Stimulated activated naive CD8-positive, alpha-beta T cell treated with anti-CD3 and anti-CD28 coated beads, Interleukin-15, amount 100 ng/mL, for 72 hours (primary cell): ENCODE data around the gene C1orf141.

Experiments used
- ATAC-seq: fragments of 150-1000 bp; cut with Tn5 transposase; 2 replicates; pipeline ENCODE4 v1.10.0; 2021; ENCODE audit warnings: mild to moderate bottlenecking, moderate library complexity
- DNase-seq, 2 donors: peaks; one replicate each; pipeline ENCODE4 v3.0.0; 2021 to 2022
- H3K27ac Mint-ChIP-seq, 2 donors: one replicate each; pipeline ENCODE4 v1.8.0; 2022; ENCODE audit warnings: mild to moderate bottlenecking in 2 of 2, mixed read lengths in 2 of 2, moderate library complexity in 2 of 2
- H3K27me3 Mint-ChIP-seq: one replicate; pipeline ENCODE4 v1.8.0; 2022; ENCODE audit warnings: mixed read lengths
- H3K4me1 Mint-ChIP-seq: one replicate; pipeline ENCODE4 v1.8.0; 2022; ENCODE audit warnings: mild to moderate bottlenecking, mixed read lengths
- H3K4me3 Mint-ChIP-seq, 2 donors: one replicate each; pipeline ENCODE4 v1.8.0; 2022; ENCODE audit warnings: mild to moderate bottlenecking in 2 of 2, mixed read lengths in 2 of 2, moderate library complexity in 1 of 2
- H3K9me3 Mint-ChIP-seq, 2 donors: one replicate each; pipeline ENCODE4 v1.8.0; 2022; ENCODE audit warnings: mixed read lengths in 2 of 2

C1orf141 gene

GRCh38 chr1:67134695-67135094, at the start of gene C1orf141:
Gene C1orf141, minus strand, starts transcription at chr1:67134970. Its CDS starts 7,730 bp downstream, at chr1:67127240.
- ATAC-seq (peak; percentile 57), DNase-seq (no peak)
- H3K27ac Mint-ChIP-seq: no peak within 1 kb of the TSS
- peak within 1 kb of the TSS; percentile 73 to 91 for H3K4me3 Mint-ChIP-seq
- H3K4me1 Mint-ChIP-seq: peaks cover 8% of the 10 kb centered on the region
- no peaks in the 10 kb centered on the region for H3K9me3 Mint-ChIP-seq
- H3K27me3 Mint-ChIP-seq: peaks cover 12% of the 10 kb centered on the region

DNA sequence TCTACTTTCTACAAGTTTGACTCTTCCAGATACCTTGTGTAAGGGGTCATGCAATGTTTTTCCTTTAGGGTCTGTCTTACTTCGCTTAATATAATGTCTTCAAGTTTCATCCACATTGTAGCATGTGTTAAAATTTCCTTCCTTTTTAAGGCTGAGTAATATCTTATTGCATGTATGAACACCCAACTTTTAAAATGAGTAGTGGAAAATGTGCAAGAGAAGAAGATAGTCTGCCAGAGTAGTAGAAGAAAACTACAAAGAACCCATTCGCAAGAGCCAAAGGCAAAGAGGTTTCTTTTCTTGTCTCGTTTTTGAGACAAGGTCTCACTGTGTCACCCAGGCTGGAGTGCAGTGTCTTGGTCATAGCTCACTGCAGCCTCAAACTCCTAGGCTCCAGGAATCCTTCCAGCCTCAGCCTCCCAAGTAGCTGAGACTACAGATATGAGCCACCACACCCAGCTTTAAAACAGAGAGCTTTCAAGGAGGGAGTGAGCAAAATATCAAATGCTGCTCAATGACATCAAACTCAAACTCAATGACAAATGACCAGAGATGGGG, 40.8 kb upstream of the C1orf141 start:
- Mint-ChIP-seq H3K4me3 (peak overlapping the region in 1 of 2 donors; percentile 68), H3K4me1 (peaks cover 62% of the 10 kb centered on the region), H3K9me3 (peaks cover 0 to 9% of the 10 kb centered on the region in 2 donors), H3K27me3 (no peaks in the 10 kb centered on the region), H3K27ac (peak overlapping the region in 1 of 2 donors; percentile 92)
- DNase-seq: no peak
- ATAC-seq: peak; percentile 8

DNA sequence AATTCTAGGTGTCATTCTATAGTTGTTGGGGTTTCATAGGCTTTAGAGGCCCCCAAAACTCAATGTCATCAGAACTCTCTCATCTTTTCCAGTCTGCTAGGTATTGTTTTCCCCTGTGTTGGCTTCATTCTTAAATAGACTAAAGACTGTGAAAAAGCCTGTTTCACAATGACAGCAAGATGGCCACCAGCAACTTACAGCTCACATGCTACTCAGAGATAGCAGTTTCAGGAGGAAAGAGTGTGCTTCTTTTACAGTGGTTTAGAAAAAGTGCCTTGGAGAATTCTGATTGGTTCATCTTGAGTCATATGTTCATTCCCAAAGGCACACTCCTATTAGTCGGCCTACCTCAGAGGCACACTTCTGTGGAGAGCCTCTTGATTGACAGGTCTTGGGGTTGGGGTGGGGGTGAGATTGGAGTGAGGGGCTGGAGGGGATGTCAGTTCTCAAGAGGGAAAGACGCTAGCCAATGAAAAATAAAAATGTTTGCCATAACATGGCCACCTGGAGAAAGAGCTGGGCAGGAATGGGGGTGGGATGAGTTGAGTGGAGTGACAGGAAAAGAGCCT, 40.0 kb upstream of the C1orf141 start:
- no peaks in the 10 kb centered on the region for H3K27me3 Mint-ChIP-seq
- H3K4me1 Mint-ChIP-seq: peaks cover 64% of the 10 kb centered on the region
- peak overlapping the region; percentile 92 to 94 for H3K27ac Mint-ChIP-seq
- H3K4me3 Mint-ChIP-seq: peak overlapping the region; percentile 19 to 68
- ATAC-seq: peak; percentile 66
- DNase-seq: peak in 1 of 2 donors; percentile 41
- H3K9me3 Mint-ChIP-seq: peaks cover 0 to 9% of the 10 kb centered on the region in 2 donors

GRCh38 chr1:67173988-67174387, 39.2 kb upstream of the C1orf141 start:
- H3K27me3 Mint-ChIP-seq: no peaks in the 10 kb centered on the region
- peaks cover 57% of the 10 kb centered on the region for H3K4me1 Mint-ChIP-seq
- peak overlapping the region in 1 of 2 donors; percentile 89 for H3K4me3 Mint-ChIP-seq
- DNase-seq (no peak), ATAC-seq (no peak)
- peak overlapping the region in 1 of 2 donors; percentile 94 for H3K27ac Mint-ChIP-seq
- peaks cover 0 to 9% of the 10 kb centered on the region in 2 donors for H3K9me3 Mint-ChIP-seq

DNA sequence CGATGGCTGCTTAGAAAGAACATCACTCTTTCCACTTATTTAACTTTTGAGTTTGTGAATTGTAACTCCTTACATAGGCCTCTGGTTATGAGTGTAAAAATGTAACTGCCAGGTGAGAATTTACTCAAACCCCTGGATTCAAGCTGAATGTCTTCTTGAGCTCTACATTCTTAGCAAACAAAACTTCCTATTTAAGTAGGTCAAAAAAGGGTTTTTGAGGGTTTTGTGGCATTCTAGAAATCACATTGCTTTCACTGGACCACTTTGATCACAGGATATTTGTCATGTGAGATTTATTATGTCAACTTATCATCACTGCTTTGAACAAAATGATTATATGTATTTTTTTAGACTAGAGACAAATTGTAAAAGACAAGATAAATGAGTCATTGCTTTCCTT, 37.2 kb upstream of the C1orf141 start:
- Mint-ChIP-seq H3K4me3 (peak overlapping the region; percentile 78 to 89), H3K27me3 (no peaks in the 10 kb centered on the region), H3K27ac (peak overlapping the region; percentile 99 to 100), H3K4me1 (peaks cover 57% of the 10 kb centered on the region), H3K9me3 (peaks cover 0 to 9% of the 10 kb centered on the region in 2 donors)
- DNase-seq (no peak), ATAC-seq (peak; percentile 75)

DNA sequence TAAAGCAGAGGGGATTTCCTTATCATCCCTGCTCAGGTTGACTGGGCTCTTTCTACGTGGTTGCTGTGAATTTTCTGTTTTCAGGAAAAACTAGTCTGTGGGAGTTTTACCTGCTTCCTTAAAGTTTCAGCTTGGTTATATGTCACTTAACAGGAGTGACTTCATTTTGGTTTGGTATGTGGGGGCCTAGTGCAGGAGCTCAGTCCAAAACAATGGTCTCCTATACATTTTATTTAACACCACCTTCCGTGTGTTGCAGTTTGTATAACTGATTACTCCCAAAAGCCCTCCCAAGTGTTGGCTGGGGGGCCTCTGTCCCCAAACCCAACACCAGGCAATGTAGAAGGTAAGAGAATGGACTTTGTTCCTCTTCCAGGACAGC, 36.8 kb upstream of the C1orf141 start:
- no peaks in the 10 kb centered on the region for H3K27me3 Mint-ChIP-seq
- peaks cover 57% of the 10 kb centered on the region for H3K4me1 Mint-ChIP-seq
- peak overlapping the region; percentile 99 to 100 for H3K27ac Mint-ChIP-seq
- ATAC-seq: peak; percentile 19
- DNase-seq: peak in 1 of 2 donors; percentile 45
- peak overlapping the region; percentile 78 to 89 for H3K4me3 Mint-ChIP-seq
- peaks cover 0 to 9% of the 10 kb centered on the region in 2 donors for H3K9me3 Mint-ChIP-seq

DNA sequence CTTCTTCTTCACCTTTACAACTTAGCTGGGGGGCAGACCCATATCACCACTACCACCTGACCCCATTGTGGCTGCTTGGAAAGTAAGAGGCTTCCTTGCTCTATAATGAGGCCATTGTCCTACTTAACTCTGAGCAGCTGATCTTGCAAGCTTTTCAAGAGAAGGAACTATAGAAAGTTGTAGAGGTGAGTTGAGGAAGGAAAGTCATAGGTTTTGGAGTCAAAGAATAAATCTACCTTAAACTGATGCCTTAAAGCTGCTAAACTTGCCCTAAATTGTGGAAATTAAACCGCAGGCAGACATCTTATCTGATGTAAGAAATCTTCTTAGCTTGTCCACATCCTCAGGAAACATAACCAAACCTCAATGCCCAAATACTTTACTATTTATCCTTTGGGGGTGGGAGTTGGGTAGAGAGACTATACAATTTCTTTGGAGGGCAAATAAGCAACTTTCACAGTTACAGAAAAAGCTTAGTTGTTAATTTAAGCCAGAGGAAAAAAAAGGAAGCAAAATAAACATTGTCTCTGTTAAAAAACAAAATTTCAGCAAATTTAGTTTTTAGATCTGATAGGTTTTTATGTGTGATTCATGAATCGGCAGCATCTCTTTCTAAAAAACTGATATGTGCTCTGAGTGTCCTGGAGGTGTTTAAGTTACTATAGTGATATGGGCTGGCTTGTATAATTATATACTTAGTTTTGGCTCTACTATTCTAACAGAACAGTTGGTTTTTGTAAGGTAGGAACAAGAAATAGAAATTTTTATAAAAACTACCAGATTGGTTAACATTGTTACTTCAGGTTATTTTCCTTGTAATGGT, 36.2 kb upstream of the C1orf141 start:
- ATAC-seq (peak; percentile 48), DNase-seq (peak in 1 of 2 donors; percentile 58)
- Mint-ChIP-seq H3K4me1 (peaks cover 59% of the 10 kb centered on the region), H3K9me3 (peaks cover 0 to 6% of the 10 kb centered on the region in 2 donors), H3K27me3 (no peaks in the 10 kb centered on the region), H3K4me3 (peak overlapping the region; percentile 78 to 89), H3K27ac (peak overlapping the region; percentile 99 to 100)

- H3K27ac Mint-ChIP-seq: peak overlapping the region in 1 of 2 donors; percentile 100
- peak overlapping the region in 1 of 2 donors; percentile 89 for H3K4me3 Mint-ChIP-seq
- ATAC-seq (no peak), DNase-seq (no peak)
- peaks cover 2 to 6% of the 10 kb centered on the region in 2 donors for H3K9me3 Mint-ChIP-seq
- peaks cover 58% of the 10 kb centered on the region for H3K4me1 Mint-ChIP-seq
- no peaks in the 10 kb centered on the region for H3K27me3 Mint-ChIP-seq
Measured at GRCh38 chr1:67169932-67170331, 35.2 kb upstream of the C1orf141 start.

DNA sequence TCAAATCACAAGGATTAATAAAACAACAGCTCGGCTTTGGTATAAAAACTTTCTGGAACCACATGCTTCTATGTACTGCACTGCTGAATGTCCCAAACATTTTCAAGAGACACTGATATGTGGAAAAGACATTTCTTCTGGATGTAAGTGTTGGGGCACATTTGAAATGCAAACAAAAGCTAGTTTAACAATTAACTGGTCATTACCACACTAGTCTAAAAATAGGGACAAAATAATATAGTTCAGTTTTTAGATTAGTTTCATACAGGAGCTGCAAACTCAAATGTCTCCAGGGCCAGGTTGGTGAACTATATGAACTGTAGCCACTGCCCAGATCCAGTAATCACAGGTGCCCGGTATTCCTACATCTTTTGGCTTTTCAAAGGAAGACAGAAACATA, 34.7 kb upstream of the C1orf141 start:
- peak overlapping the region in 1 of 2 donors; percentile 89 for H3K27ac Mint-ChIP-seq
- DNase-seq (no peak), ATAC-seq (no peak)
- peak overlapping the region in 1 of 2 donors; percentile 89 for H3K4me3 Mint-ChIP-seq
- H3K4me1 Mint-ChIP-seq: peaks cover 58% of the 10 kb centered on the region
- no peaks in the 10 kb centered on the region for H3K27me3 Mint-ChIP-seq
- peaks cover 0 to 6% of the 10 kb centered on the region in 2 donors for H3K9me3 Mint-ChIP-seq

- H3K4me3 Mint-ChIP-seq: peak within 1 kb of the TSS; percentile 71 to 89
- ATAC-seq: peak; percentile 82
- DNase-seq: peak; percentile 41 to 79
Measured at GRCh38 chr1:67166196-67166595, 31.4 kb upstream of the C1orf141 start, which contains the start of gene IL23R. Gene IL23R, plus strand, starts transcription at chr1:67166454. Its CDS starts 1,667 bp downstream, at chr1:67168121.

GRCh38 chr1:67165468-67166041, 30.8 kb upstream of the C1orf141 start:
- H3K27ac Mint-ChIP-seq: peak overlapping the region in 1 of 2 donors; percentile 94
- peaks cover 0 to 6% of the 10 kb centered on the region in 2 donors for H3K9me3 Mint-ChIP-seq
- H3K4me1 Mint-ChIP-seq: peaks cover 50% of the 10 kb centered on the region
- H3K27me3 Mint-ChIP-seq: no peaks in the 10 kb centered on the region
- H3K4me3 Mint-ChIP-seq: peak overlapping the region in 1 of 2 donors; percentile 89
- peak; percentile 31 for ATAC-seq
- no peak for DNase-seq

More at GRCh38 chr1:67166196-67166595, 31.4 kb upstream of the C1orf141 start, which contains the start of gene IL23R:
- Mint-ChIP-seq H3K4me1 (peaks cover 55% of the 10 kb centered on the region), H3K27me3 (no peaks in the 10 kb centered on the region), H3K9me3 (peaks cover 0 to 6% of the 10 kb centered on the region in 2 donors), H3K27ac (peak within 1 kb of the TSS; percentile 67 to 94)

GRCh38 chr1:67162954-67163353, 28.2 kb upstream of the C1orf141 start:
- ATAC-seq: peak; percentile 83
- H3K4me1 Mint-ChIP-seq: peaks cover 64% of the 10 kb centered on the region
- H3K9me3 Mint-ChIP-seq: peaks cover 4 to 6% of the 10 kb centered on the region in 2 donors
- H3K27me3 Mint-ChIP-seq: no peaks in the 10 kb centered on the region
- H3K4me3 Mint-ChIP-seq: peak overlapping the region; percentile 18 to 74
- H3K27ac Mint-ChIP-seq: peak overlapping the region; percentile 95 to 99
- DNase-seq: peak; percentile 56 to 84

DNA sequence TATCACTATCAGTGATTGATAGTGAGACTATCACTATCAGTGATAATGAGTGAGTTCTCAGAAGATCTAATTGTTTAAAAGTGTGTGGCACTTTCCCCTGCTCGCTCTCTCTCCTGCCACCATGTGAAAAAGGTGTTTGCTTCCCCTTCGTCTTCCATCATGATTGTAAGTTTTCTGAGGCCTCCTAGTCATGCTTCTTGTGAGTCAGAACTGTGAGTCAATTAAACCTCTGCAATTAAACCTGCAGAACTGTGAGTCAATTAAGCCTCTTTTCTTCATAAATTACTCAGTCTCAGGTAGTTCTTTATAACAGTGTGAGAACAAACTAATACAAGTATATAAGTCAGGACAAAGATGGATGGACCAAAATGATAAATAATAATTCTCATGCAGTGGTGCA, 24.5 kb upstream of the C1orf141 start:
- DNase-seq (peak in 1 of 2 donors; percentile 58), ATAC-seq (peak; percentile 86)
- H3K27ac Mint-ChIP-seq: peak overlapping the region in 1 of 2 donors; percentile 88
- peaks cover 8 to 11% of the 10 kb centered on the region in 2 donors for H3K9me3 Mint-ChIP-seq
- H3K4me3 Mint-ChIP-seq: peak overlapping the region in 1 of 2 donors; percentile 1
- H3K4me1 Mint-ChIP-seq: peaks cover 42% of the 10 kb centered on the region
- H3K27me3 Mint-ChIP-seq: peaks cover 26% of the 10 kb centered on the region

GRCh38 chr1:67158401-67158800, 23.6 kb upstream of the C1orf141 start:
- Mint-ChIP-seq H3K9me3 (peaks cover 8 to 11% of the 10 kb centered on the region in 2 donors), H3K27ac (peak overlapping the region in 1 of 2 donors; percentile 69), H3K4me1 (peaks cover 33% of the 10 kb centered on the region), H3K4me3 (no peak overlapping the region), H3K27me3 (peaks cover 34% of the 10 kb centered on the region)
- ATAC-seq (no peak), DNase-seq (no peak)

DNA sequence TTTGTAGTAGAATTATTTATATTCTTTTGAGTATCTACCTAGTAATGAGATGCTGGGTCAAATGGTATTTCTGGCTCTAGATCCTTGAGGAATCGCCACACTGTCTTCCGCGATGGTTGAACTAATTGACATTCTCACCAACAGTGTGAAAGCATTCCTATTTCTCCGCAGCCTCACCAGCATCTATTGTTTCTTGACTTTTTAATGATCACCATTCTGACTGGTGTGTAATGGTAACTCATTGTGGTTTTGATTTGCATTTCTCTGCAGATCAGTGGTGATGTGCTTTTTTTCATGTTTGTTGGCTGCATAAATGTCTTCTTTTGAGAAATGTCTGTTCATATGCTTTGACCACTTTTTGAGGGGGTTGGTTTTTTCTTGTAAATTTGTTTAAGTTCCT, 16.2 kb upstream of the C1orf141 start:
- ATAC-seq: no peak
- H3K27ac Mint-ChIP-seq: no peak overlapping the region
- peaks cover 35% of the 10 kb centered on the region for H3K4me1 Mint-ChIP-seq
- H3K9me3 Mint-ChIP-seq: peaks cover 7 to 8% of the 10 kb centered on the region in 2 donors
- no peak overlapping the region for H3K4me3 Mint-ChIP-seq
- H3K27me3 Mint-ChIP-seq: peaks cover 61% of the 10 kb centered on the region
- DNase-seq: no peak
